ENCODE measurements around the gene ZSWIM5.

ZSWIM5 gene

DNA sequence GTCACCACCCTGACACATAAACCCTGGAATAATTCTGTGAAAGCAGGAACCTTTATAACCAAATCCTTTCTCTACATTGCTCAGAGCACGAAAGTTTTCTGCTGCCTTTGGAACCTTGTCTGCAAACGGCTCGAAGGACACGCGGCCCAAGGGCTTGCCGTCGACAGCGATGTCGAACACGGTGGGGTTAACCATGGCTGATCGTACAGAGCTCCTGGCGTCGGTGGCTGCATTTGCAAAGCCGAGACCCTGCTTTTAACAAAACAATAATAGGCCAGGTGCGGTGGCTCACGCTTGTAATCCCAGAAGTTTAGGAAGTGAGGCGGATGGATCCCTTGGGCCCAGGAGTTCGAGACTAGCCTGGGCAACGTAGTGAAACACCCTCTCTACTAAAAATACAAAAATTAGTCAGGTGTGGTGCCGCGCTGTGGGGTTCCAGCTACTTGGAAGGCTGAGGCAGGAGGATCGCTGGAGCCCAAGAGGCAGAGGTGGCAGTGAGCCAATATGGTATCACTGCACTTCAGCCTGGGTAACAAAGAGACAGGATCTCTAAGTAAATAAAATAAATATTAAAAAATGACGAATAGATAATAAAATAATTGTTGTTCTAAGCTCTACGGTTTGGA is 217.8 kb downstream of the ZSWIM5 start:
- TF ChIP-seq CTCF (IDR thresholded peaks at IDR 0.05) = no peak

GRCh38 chr1:44985747-44986359 is 220.6 kb downstream of the ZSWIM5 start:
- no peak for TF ChIP-seq CTCF (IDR thresholded peaks at IDR 0.05)

DNA sequence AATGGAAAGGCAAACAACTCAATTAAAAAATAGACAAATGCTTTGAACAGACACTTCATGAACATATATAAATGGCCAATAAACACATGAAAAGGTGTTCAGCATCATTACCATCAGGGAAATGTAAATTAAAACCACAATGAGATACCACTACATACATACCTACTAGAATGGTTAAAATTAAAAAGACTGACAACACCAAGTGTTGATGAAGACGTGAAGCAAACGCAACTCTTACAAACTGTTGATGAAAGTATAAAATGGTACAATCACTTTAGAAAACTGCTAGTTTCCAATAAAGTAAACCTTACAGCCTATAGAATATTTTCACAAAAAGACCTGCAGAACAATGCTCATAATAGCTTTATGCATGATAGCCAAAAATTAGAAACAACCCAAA is 230.2 kb downstream of the ZSWIM5 start:
- TF ChIP-seq CTCF (IDR thresholded peaks at IDR 0.05) = no peak

DNA sequence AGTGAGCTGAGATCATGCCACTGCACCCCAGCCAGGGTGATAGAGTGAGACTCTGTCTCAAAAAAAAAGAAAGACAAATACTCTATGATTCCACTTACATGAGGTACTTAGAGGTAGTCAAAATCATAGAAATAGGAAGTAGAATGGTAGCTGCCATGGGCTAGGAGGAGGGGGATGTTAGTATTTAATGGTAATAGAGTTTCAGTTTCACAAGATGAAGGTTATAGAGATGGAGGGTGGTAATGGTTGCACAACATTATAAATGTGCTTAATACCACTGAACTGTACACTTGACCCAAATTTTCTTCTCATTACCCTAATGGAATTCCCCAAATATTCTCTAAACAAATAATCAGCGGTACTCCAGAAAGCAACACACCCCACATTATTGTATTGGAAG is 232.8 kb downstream of the ZSWIM5 start:
- TF ChIP-seq CTCF (IDR thresholded peaks at IDR 0.05) = no peak

- no peak for TF ChIP-seq CTCF (IDR thresholded peaks at IDR 0.05)
Measured at GRCh38 chr1:44970317-44970716, 236.1 kb downstream of the ZSWIM5 start.
